ENCODE data around the gene CEACAM7.

Gene CEACAM7

GRCh38 chr19:41699968-41700323 is 11.9 kb upstream of the CEACAM7 start:
- peak; percentile 20 for DNase-seq

GRCh38 chr19:41699231-41699967 is 11.3 kb upstream of the CEACAM7 start:
- DNase-seq, result peak; percentile 51

- peak; percentile 60 for DNase-seq
Observed at GRCh38 chr19:41698746-41699230, 10.7 kb upstream of the CEACAM7 start.

- no peak for DNase-seq
Observed at GRCh38 chr19:41697198-41697855, 9.3 kb upstream of the CEACAM7 start.

- no peak for DNase-seq
Observed at GRCh38 chr19:41696402-41697197, 8.5 kb upstream of the CEACAM7 start.

GRCh38 chr19:41695745-41696144 is 7.7 kb upstream of the CEACAM7 start:
- DNase-seq, result no peak

- no peak for DNase-seq
Observed at GRCh38 chr19:41694831-41695635, 7.0 kb upstream of the CEACAM7 start.

- DNase-seq, result no peak
Observed at GRCh38 chr19:41694196-41694595, 6.1 kb upstream of the CEACAM7 start.

- DNase-seq, result peak; percentile 60
Observed at GRCh38 chr19:41691268-41691970, 3.3 kb upstream of the CEACAM7 start.

- no peak for DNase-seq
Observed at GRCh38 chr19:41690801-41691065, 2.7 kb upstream of the CEACAM7 start.

GRCh38 chr19:41689993-41690800 is 2.1 kb upstream of the CEACAM7 start:
- no peak for DNase-seq

- DNase-seq, result no peak
Observed at GRCh38 chr19:41688687-41689086, 617 bp upstream of the CEACAM7 start.

- DNase-seq, result no peak
Observed at GRCh38 chr19:41687419-41687818, 651 bp downstream of the CEACAM7 start.

GRCh38 chr19:41682437-41682836 is 5.6 kb downstream of the CEACAM7 start:
- no peak for DNase-seq

- no peak for DNase-seq
Observed at GRCh38 chr19:41671486-41671885, 16.6 kb downstream of the CEACAM7 start.

- DNase-seq, result no peak
Observed at GRCh38 chr19:41670755-41671154, 17.3 kb downstream of the CEACAM7 start.

GRCh38 chr19:41668315-41668714 is 19.8 kb downstream of the CEACAM7 start:
- DNase-seq, result peak; percentile 46

- no peak for DNase-seq
Observed at GRCh38 chr19:41666075-41666474, 22.0 kb downstream of the CEACAM7 start.

- DNase-seq, result peak; percentile 64
Observed at GRCh38 chr19:41657157-41657556, 30.9 kb downstream of the CEACAM7 start.

- DNase-seq, result peak; percentile 64
Observed at GRCh38 chr19:41656756-41657155, 31.3 kb downstream of the CEACAM7 start.

GRCh38 chr19:41652250-41652649 is 35.8 kb downstream of the CEACAM7 start:
- DNase-seq, result no peak

GRCh38 chr19:41649827-41650226 is 38.2 kb downstream of the CEACAM7 start:
- no peak for DNase-seq

Data from NCI-H69 (cell line).